K562 (cell line): Measurements from ENCODE around the gene TMEM214. TPM values are rescaled to one million over a fixed set of nuclear protein-coding genes. Genes with fewer than 3 reads are reported as not detected.
A peak's percentile ranks its signal among the peaks of the same experiment; 100 is the strongest.

Experiments
- DPF2 ChIP-seq: fragments of 450-650 bp; IDR thresholded peaks from 2 replicates; pipeline ENCODE4 v1.6.1; 2016
- HSF4 ChIP-seq: fragments of 250-450 bp; sonication (Bioruptor Pico); IDR thresholded peaks from 2 replicates; pipeline ENCODE4 v2.1.2; 2022; ENCODE audit warnings: mild to moderate bottlenecking, moderate library complexity, borderline replicate concordance
- RBBP5 ChIP-seq: fragments of 200-600 bp; sonication (generic); IDR thresholded peaks from 2 replicates; pipeline ENCODE4 v1.6.1; 2012; ENCODE audit warnings: borderline replicate concordance, mild to moderate bottlenecking, low read length, control low read depth, inconsistent platforms; ENCODE audit not compliant: insufficient read depth, poor library complexity, severe bottlenecking
- polyA plus RNA-seq, 8 experiments: library from polyadenylated mRNA; depleted of rRNA in 4 of 8; stranded (reverse) in 5 of 8; unstranded in 3 of 8; fragments of >200 nt; fragmentation: Nextera tagmentation in 2 of 8; fragmentation: Illumina TruSeq in 1 of 8; extraction: Ambion mirVana in 2 of 8; extraction: Trizol in 1 of 8; gene quantifications; 2 replicates each; pipeline versions ENCODE4 v1.2.1 to v1.2.3, GENCODE V29; 2011 to 2014; ENCODE audit warnings: inconsistent platforms in 1 of 8, missing spikeins in 1 of 8
- total RNA-seq, 7 experiments: library from RNA; depleted of rRNA in 6 of 7; stranded (reverse); fragments of >200 nt in 6 of 7; fragmentation: Illumina TruSeq in 2 of 7; extraction: Trizol in 2 of 7; gene quantifications; 2 replicates each; pipeline versions ENCODE4 v1.2.1 to v1.2.3, GENCODE V29; 2011 to 2021; ENCODE audit warnings: low replicate concordance in 1 of 7
- TF ChIP-seq, protein P1 (sequence below), 2 experiments: IDR thresholded peaks; 2 replicates each; pipeline ENCODE4 v1.6.1; 2011; ENCODE audit warnings: borderline replicate concordance in 1 of 2, control low read depth in 1 of 2, low read depth in 1 of 2, low read length in 1 of 2, mild to moderate bottlenecking in 1 of 2, mixed read lengths in 1 of 2, moderate library complexity in 1 of 2; ENCODE audit not compliant: insufficient read depth in 1 of 2, insufficient read length in 1 of 2, poor library complexity in 1 of 2, severe bottlenecking in 1 of 2; ENCODE audit errors: extremely low read depth in 1 of 2
- TF ChIP-seq, protein P2 (sequence below): fragments of 450-650 bp; IDR thresholded peaks from 2 replicates; pipeline ENCODE4 v1.6.1; 2016; ENCODE audit warnings: mild to moderate bottlenecking, moderate library complexity
- TF ChIP-seq, protein P3 (sequence below): sonication (generic); formaldehyde crosslinking; IDR thresholded peaks from 2 replicates; pipeline ENCODE4 v1.8.0; 2023; ENCODE audit warnings: missing genetic modification reagents, mild to moderate bottlenecking, borderline replicate concordance

TMEM214 gene
- total and polyA plus RNA-seq, 9 of the 15 experiments (the other 6 are each of a cell fraction or from before 2014, with no cell fraction given): 11.4 to 81.4 (median 44.1) TPM

DNA sequence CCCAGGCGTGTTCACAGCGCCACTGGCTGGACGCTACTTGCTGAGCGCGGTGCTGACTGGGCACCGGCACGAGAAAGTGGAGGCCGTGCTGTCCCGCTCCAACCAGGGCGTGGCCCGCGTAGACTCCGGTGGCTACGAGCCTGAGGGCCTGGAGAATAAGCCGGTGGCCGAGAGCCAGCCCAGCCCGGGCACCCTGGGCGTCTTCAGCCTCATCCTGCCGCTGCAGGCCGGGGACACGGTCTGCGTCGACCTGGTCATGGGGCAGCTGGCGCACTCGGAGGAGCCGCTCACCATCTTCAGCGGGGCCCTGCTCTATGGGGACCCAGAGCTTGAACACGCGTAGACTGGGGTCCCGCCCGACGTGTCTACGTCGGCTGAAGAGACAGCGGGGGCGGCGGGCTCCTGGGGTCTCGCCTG, 52.9 kb downstream of the TMEM214 start (continued):
- TF ChIP-seq, protein P1, sequence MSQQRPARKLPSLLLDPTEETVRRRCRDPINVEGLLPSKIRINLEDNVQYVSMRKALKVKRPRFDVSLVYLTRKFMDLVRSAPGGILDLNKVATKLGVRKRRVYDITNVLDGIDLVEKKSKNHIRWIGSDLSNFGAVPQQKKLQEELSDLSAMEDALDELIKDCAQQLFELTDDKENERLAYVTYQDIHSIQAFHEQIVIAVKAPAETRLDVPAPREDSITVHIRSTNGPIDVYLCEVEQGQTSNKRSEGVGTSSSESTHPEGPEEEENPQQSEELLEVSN (IDR thresholded peaks at IDR 0.05; ENCODE audit: borderline replicate concordance in 1 of 2, extremely low read depth in 1 of 2, insufficient read depth in 1 of 2, insufficient read length in 1 of 2, low read depth in 1 of 2, low read length in 1 of 2, poor library complexity in 1 of 2, severe bottlenecking in 1 of 2): peak in 1 of 2 experiments; percentile 69
- TF ChIP-seq, protein P2, sequence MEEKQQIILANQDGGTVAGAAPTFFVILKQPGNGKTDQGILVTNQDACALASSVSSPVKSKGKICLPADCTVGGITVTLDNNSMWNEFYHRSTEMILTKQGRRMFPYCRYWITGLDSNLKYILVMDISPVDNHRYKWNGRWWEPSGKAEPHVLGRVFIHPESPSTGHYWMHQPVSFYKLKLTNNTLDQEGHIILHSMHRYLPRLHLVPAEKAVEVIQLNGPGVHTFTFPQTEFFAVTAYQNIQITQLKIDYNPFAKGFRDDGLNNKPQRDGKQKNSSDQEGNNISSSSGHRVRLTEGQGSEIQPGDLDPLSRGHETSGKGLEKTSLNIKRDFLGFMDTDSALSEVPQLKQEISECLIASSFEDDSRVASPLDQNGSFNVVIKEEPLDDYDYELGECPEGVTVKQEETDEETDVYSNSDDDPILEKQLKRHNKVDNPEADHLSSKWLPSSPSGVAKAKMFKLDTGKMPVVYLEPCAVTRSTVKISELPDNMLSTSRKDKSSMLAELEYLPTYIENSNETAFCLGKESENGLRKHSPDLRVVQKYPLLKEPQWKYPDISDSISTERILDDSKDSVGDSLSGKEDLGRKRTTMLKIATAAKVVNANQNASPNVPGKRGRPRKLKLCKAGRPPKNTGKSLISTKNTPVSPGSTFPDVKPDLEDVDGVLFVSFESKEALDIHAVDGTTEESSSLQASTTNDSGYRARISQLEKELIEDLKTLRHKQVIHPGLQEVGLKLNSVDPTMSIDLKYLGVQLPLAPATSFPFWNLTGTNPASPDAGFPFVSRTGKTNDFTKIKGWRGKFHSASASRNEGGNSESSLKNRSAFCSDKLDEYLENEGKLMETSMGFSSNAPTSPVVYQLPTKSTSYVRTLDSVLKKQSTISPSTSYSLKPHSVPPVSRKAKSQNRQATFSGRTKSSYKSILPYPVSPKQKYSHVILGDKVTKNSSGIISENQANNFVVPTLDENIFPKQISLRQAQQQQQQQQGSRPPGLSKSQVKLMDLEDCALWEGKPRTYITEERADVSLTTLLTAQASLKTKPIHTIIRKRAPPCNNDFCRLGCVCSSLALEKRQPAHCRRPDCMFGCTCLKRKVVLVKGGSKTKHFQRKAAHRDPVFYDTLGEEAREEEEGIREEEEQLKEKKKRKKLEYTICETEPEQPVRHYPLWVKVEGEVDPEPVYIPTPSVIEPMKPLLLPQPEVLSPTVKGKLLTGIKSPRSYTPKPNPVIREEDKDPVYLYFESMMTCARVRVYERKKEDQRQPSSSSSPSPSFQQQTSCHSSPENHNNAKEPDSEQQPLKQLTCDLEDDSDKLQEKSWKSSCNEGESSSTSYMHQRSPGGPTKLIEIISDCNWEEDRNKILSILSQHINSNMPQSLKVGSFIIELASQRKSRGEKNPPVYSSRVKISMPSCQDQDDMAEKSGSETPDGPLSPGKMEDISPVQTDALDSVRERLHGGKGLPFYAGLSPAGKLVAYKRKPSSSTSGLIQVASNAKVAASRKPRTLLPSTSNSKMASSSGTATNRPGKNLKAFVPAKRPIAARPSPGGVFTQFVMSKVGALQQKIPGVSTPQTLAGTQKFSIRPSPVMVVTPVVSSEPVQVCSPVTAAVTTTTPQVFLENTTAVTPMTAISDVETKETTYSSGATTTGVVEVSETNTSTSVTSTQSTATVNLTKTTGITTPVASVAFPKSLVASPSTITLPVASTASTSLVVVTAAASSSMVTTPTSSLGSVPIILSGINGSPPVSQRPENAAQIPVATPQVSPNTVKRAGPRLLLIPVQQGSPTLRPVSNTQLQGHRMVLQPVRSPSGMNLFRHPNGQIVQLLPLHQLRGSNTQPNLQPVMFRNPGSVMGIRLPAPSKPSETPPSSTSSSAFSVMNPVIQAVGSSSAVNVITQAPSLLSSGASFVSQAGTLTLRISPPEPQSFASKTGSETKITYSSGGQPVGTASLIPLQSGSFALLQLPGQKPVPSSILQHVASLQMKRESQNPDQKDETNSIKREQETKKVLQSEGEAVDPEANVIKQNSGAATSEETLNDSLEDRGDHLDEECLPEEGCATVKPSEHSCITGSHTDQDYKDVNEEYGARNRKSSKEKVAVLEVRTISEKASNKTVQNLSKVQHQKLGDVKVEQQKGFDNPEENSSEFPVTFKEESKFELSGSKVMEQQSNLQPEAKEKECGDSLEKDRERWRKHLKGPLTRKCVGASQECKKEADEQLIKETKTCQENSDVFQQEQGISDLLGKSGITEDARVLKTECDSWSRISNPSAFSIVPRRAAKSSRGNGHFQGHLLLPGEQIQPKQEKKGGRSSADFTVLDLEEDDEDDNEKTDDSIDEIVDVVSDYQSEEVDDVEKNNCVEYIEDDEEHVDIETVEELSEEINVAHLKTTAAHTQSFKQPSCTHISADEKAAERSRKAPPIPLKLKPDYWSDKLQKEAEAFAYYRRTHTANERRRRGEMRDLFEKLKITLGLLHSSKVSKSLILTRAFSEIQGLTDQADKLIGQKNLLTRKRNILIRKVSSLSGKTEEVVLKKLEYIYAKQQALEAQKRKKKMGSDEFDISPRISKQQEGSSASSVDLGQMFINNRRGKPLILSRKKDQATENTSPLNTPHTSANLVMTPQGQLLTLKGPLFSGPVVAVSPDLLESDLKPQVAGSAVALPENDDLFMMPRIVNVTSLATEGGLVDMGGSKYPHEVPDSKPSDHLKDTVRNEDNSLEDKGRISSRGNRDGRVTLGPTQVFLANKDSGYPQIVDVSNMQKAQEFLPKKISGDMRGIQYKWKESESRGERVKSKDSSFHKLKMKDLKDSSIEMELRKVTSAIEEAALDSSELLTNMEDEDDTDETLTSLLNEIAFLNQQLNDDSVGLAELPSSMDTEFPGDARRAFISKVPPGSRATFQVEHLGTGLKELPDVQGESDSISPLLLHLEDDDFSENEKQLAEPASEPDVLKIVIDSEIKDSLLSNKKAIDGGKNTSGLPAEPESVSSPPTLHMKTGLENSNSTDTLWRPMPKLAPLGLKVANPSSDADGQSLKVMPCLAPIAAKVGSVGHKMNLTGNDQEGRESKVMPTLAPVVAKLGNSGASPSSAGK: peak; percentile 54
- TF ChIP-seq HSF4 (no peak), DPF2 (no peak), RBBP5 (peak; percentile 2)
- TF ChIP-seq, protein P3, sequence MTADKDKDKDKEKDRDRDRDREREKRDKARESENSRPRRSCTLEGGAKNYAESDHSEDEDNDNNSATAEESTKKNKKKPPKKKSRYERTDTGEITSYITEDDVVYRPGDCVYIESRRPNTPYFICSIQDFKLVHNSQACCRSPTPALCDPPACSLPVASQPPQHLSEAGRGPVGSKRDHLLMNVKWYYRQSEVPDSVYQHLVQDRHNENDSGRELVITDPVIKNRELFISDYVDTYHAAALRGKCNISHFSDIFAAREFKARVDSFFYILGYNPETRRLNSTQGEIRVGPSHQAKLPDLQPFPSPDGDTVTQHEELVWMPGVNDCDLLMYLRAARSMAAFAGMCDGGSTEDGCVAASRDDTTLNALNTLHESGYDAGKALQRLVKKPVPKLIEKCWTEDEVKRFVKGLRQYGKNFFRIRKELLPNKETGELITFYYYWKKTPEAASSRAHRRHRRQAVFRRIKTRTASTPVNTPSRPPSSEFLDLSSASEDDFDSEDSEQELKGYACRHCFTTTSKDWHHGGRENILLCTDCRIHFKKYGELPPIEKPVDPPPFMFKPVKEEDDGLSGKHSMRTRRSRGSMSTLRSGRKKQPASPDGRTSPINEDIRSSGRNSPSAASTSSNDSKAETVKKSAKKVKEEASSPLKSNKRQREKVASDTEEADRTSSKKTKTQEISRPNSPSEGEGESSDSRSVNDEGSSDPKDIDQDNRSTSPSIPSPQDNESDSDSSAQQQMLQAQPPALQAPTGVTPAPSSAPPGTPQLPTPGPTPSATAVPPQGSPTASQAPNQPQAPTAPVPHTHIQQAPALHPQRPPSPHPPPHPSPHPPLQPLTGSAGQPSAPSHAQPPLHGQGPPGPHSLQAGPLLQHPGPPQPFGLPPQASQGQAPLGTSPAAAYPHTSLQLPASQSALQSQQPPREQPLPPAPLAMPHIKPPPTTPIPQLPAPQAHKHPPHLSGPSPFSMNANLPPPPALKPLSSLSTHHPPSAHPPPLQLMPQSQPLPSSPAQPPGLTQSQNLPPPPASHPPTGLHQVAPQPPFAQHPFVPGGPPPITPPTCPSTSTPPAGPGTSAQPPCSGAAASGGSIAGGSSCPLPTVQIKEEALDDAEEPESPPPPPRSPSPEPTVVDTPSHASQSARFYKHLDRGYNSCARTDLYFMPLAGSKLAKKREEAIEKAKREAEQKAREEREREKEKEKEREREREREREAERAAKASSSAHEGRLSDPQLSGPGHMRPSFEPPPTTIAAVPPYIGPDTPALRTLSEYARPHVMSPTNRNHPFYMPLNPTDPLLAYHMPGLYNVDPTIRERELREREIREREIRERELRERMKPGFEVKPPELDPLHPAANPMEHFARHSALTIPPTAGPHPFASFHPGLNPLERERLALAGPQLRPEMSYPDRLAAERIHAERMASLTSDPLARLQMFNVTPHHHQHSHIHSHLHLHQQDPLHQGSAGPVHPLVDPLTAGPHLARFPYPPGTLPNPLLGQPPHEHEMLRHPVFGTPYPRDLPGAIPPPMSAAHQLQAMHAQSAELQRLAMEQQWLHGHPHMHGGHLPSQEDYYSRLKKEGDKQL (CRISPR knock-in tag): no peak
